HepG2 (cell line): Measurements from ENCODE around the gene CTIF. TPM values are rescaled to one million over a fixed set of nuclear protein-coding genes. Genes with fewer than 3 reads are reported as not detected.

Source experiments
- ATAC-seq: fragments of 200-7000 bp; cut with Tn5 transposase; 3 replicates; pipeline ENCODE4 v1.9.1; 2020; ENCODE audit warnings: mild to moderate bottlenecking, moderate library complexity
- BruUV-seq: library from RNA; stranded (reverse); fragments of 400-500 nt; replicated peaks from 2 replicates; lab custom pipeline; 2021; lab: Mats Ljungman, UMichigan
- CTCF ChIA-PET: fragments of 300-600 bp; formaldehyde crosslinking; extraction: SDS; loops from one replicate; lab custom pipeline; 2021; ENCODE audit warnings: low total read pairs, inconsistent platforms, low intra/inter-chr PET ratio; lab: Yijun Ruan, JAX
- POLR2A ChIA-PET: fragments of 350-600 bp; sonication (Branson Sonifier 250); formaldehyde crosslinking; loops from one replicate; lab custom pipeline; 2020; ENCODE audit warnings: antibody characterized with exemption, inconsistent platforms; lab: Yijun Ruan, JAX
- DNase-seq: peaks from one replicate; pipeline ENCODE4 v3.0.0-alpha.2; 2015; ENCODE audit warnings: low spot score
- FAIRE-seq: peaks from 3 replicates; lab custom pipeline; 2011; peaks lifted over from hg19 to GRCh38; lab: Jason Lieb, UNC
- H2AFZ ChIP-seq: one replicate; pipeline ENCODE4 v1.6.1; 2011; ENCODE audit warnings: low read length, inconsistent platforms
- H3K27ac ChIP-seq: fragments of 300-600 bp; 3 replicates; pipeline ENCODE4 v1.8.0; 2011; ENCODE audit warnings: mixed run types, mild to moderate bottlenecking, mixed read lengths, low read length, inconsistent platforms; ENCODE audit not compliant: insufficient read depth; ENCODE audit errors: extremely low read length
- H3K27me3 ChIP-seq, 2 experiments: fragments of 200-600 bp in 1 of 2; 2 replicates in 1 of 2; 3 replicates in 1 of 2; pipeline versions ENCODE4 v1.6.0 to v1.8.0; 2011; ENCODE audit warnings: low read length in 2 of 2, mild to moderate bottlenecking in 2 of 2, moderate library complexity in 2 of 2, inconsistent platforms in 1 of 2; ENCODE audit not compliant: insufficient read depth in 2 of 2, control insufficient read depth in 1 of 2
- H3K36me3 ChIP-seq, 2 experiments: fragments of 200-600 bp in 1 of 2; replicated peaks in 1 of 2; 2 replicates in 1 of 2; 3 replicates in 1 of 2; pipeline versions ENCODE4 v1.5.1 to v1.8.0; 2011; ENCODE audit warnings: low read length in 2 of 2, inconsistent platforms in 1 of 2; ENCODE audit not compliant: insufficient read depth in 2 of 2, control insufficient read depth in 1 of 2
- H3K4me1 ChIP-seq: 2 replicates; pipeline ENCODE4 v1.5.1; 2012; ENCODE audit warnings: low read length, inconsistent platforms; ENCODE audit not compliant: insufficient read depth
- H3K4me2 ChIP-seq: 2 replicates; pipeline ENCODE4 v1.6.0; 2011; ENCODE audit warnings: low read depth, low read length, inconsistent platforms
- H3K4me3 ChIP-seq, 3 experiments: fragments of 200-600 bp in 1 of 3; sonication (generic), shearing (Covaris generic) in 1 of 3; replicated peaks in 1 of 3; 2 replicates each; pipeline ENCODE4 v1.5.1; 2011 to 2016; ENCODE audit warnings: low read length in 3 of 3, inconsistent platforms in 2 of 3, low read depth in 2 of 3, mild to moderate bottlenecking in 2 of 3, control low read depth in 1 of 3, mixed read lengths in 1 of 3; ENCODE audit not compliant: insufficient read depth in 1 of 3
- H3K79me2 ChIP-seq: one replicate; pipeline ENCODE4 v1.6.1; 2011; ENCODE audit warnings: low read length, inconsistent platforms; ENCODE audit not compliant: insufficient read depth
- H3K9ac ChIP-seq: 2 replicates; pipeline ENCODE4 v1.6.0; 2011; ENCODE audit warnings: mild to moderate bottlenecking, low read depth, low read length, inconsistent platforms; ENCODE audit not compliant: insufficient read depth
- H3K9me3 ChIP-seq: 2 replicates; pipeline ENCODE4 v1.5.1; 2012; ENCODE audit warnings: mild to moderate bottlenecking, low read length
- H4K20me1 ChIP-seq: 2 replicates; pipeline ENCODE4 v1.6.0; 2011; ENCODE audit warnings: inconsistent platforms, mild to moderate bottlenecking, low read length, moderate library complexity; ENCODE audit not compliant: insufficient read depth
- AFF4 ChIP-seq: sonication (generic); formaldehyde crosslinking; IDR thresholded peaks from 2 replicates; pipeline ENCODE4 v1.4.0; 2020; ENCODE audit warnings: missing genetic modification reagents
- JUND ChIP-seq: sonication (generic); formaldehyde crosslinking; IDR thresholded peaks from 2 replicates; pipeline ENCODE4 v1.8.0; 2022; ENCODE audit warnings: mild to moderate bottlenecking, missing genetic modification reagents
- MIXL1 ChIP-seq: IDR thresholded peaks from 2 replicates; pipeline ENCODE4 v1.6.1; 2016
- MYNN ChIP-seq: sonication (generic); formaldehyde crosslinking; IDR thresholded peaks from 2 replicates; pipeline ENCODE4 v1.4.0; 2020; ENCODE audit warnings: mild to moderate bottlenecking, low read depth, missing genetic modification reagents
- ZNF234 ChIP-seq: sonication (generic); formaldehyde crosslinking; conservative IDR thresholded peaks from 2 replicates; pipeline ENCODE4 v1.5.1; 2020; ENCODE audit warnings: mild to moderate bottlenecking, missing genetic modification reagents
- ZNF235 ChIP-seq: sonication (generic); formaldehyde crosslinking; IDR thresholded peaks from 2 replicates; pipeline ENCODE4 v1.8.1; 2023; ENCODE audit warnings: mild to moderate bottlenecking, missing genetic modification reagents, borderline replicate concordance
- ZNF674 ChIP-seq: sonication (generic); formaldehyde crosslinking; IDR thresholded peaks from 2 replicates; pipeline ENCODE4 v1.5.0; 2020; ENCODE audit warnings: low read depth, mild to moderate bottlenecking, missing genetic modification reagents
- ZNF766 ChIP-seq: sonication (generic); formaldehyde crosslinking; IDR thresholded peaks from 2 replicates; pipeline ENCODE4 v1.5.0; 2020; ENCODE audit warnings: missing genetic modification reagents, borderline replicate concordance
- WGBS: methylation state at CpG from one replicate; pipeline ENCODE4 v1.1.6; 2017; ENCODE audit warnings: low lambda C conversion rate; 5-methylcytosine and 5-hydroxymethylcytosine counted together
- in situ Hi-C: cut with HindIII; loops from 2 replicates; pipeline ENCODE4 v1.10.0; 2017; ENCODE audit warnings: low pct_unique_long_range_greater_than_20kb; ENCODE audit not compliant: extremely low pct_ligation_motif_present
- intact Hi-C: fragments of 100-400 bp; cut with micrococcal nuclease; formaldehyde crosslinking; loops from one replicate; pipeline ENCODE4 v1.10.0; 2022; ENCODE audit not compliant: unreplicated experiment
- polyA plus RNA-seq, 8 experiments: library from polyadenylated mRNA; depleted of rRNA in 3 of 8; stranded (reverse) in 7 of 8; unstranded in 1 of 8; fragments of >200 nt; fragmentation: Illumina TruSeq in 4 of 8; extraction: Trizol in 4 of 8; gene quantifications; 2 replicates each; pipeline versions ENCODE4 v1.2.1 to v1.2.3, GENCODE V29; 2011 to 2016; ENCODE audit warnings: low read depth in 4 of 8, missing spikeins in 1 of 8, mixed read lengths in 1 of 8; ENCODE audit not compliant: insufficient read depth in 1 of 8
- total RNA-seq, 5 experiments: library from RNA; depleted of rRNA; stranded (reverse); fragments of >200 nt; fragmentation: Illumina TruSeq; extraction: Trizol; gene quantifications; 2 replicates each; pipeline ENCODE4 v1.2.3, GENCODE V29; 2016; ENCODE audit warnings: low read depth in 1 of 5
- TF ChIP-seq, protein P1 (sequence below): sonication (generic); formaldehyde crosslinking; IDR thresholded peaks from 2 replicates; pipeline ENCODE4 v1.5.0; 2020; ENCODE audit warnings: mild to moderate bottlenecking, missing genetic modification reagents, borderline replicate concordance
- TF ChIP-seq, protein P2 (sequence below): sonication (generic); formaldehyde crosslinking; IDR thresholded peaks from 2 replicates; pipeline ENCODE4 v1.8.1; 2023; ENCODE audit warnings: mild to moderate bottlenecking, inconsistent platforms, moderate library complexity, missing genetic modification reagents, borderline replicate concordance

The CTIF gene
- total and polyA plus RNA-seq, 2 of the 13 experiments (the other 11 are each of a cell fraction or from before 2014, with no cell fraction given): 18.2 to 28.0 TPM

DNA sequence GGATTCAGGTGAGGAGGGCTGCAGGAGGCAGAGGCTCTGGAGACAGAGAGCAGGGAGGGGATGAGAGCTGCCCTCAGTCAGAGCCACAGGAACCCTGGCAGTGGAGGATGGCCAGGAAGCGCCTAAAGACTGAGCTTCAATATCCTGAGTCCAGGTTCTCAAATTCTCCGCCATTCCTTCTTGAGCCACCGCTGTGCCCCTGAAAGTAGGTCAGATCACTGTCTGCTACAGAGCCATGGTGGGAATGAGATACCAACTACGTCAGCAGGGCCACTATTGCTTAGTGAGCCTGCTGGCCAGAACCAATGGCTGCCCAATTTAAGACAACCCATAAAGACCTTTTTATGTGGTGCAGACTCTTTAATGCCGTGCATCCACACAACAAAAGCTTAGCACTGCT, 155.5 kb downstream of the CTIF start:
- Histone ChIP-seq H3K36me3 (peaks cover 1 to 28% of the 10 kb centered on the region in 2 experiments; a peak in 4 of 5 replicates), H2AFZ (no peak overlapping the region), H3K27ac (no peak overlapping the region), H3K4me3 (no peak overlapping the region), H4K20me1 (no peaks in the 10 kb centered on the region), H3K4me2 (no peak overlapping the region), H3K9me3 (no peaks in the 10 kb centered on the region), H3K9ac (no peak overlapping the region), H3K79me2 (no peaks in the 10 kb centered on the region), H3K4me1 (peaks cover 5% of the 10 kb centered on the region), H3K27me3 (no peaks in the 10 kb centered on the region)
- FAIRE-seq (no peak), DNase-seq (no peak), ATAC-seq (no peak)
- CTCF ChIA-PET: no interaction called here
- in situ Hi-C loops: loop anchor here (25.0 kb wide), 1 partner anchor 743 kb away; no protein-coding TSS in a partner anchor
- POLR2A ChIA-PET: no interaction called here
- intact Hi-C loops: no loop called here
- 100% methylated on average over 5 of the region's 5 CpGs for WGBS
- BruUV-seq: no TSS peak
- TF ChIP-seq ZNF674 (no peak), MIXL1 (CRISPR knock-in tag) (no peak), ZNF235 (CRISPR knock-in tag) (no peak), AFF4 (no peak), MYNN (CRISPR knock-in tag) (no peak), ZNF234 (CRISPR knock-in tag) (no peak), ZNF766 (CRISPR knock-in tag) (no peak), JUND (CRISPR knock-in tag) (no peak)
- TF ChIP-seq, protein P1, sequence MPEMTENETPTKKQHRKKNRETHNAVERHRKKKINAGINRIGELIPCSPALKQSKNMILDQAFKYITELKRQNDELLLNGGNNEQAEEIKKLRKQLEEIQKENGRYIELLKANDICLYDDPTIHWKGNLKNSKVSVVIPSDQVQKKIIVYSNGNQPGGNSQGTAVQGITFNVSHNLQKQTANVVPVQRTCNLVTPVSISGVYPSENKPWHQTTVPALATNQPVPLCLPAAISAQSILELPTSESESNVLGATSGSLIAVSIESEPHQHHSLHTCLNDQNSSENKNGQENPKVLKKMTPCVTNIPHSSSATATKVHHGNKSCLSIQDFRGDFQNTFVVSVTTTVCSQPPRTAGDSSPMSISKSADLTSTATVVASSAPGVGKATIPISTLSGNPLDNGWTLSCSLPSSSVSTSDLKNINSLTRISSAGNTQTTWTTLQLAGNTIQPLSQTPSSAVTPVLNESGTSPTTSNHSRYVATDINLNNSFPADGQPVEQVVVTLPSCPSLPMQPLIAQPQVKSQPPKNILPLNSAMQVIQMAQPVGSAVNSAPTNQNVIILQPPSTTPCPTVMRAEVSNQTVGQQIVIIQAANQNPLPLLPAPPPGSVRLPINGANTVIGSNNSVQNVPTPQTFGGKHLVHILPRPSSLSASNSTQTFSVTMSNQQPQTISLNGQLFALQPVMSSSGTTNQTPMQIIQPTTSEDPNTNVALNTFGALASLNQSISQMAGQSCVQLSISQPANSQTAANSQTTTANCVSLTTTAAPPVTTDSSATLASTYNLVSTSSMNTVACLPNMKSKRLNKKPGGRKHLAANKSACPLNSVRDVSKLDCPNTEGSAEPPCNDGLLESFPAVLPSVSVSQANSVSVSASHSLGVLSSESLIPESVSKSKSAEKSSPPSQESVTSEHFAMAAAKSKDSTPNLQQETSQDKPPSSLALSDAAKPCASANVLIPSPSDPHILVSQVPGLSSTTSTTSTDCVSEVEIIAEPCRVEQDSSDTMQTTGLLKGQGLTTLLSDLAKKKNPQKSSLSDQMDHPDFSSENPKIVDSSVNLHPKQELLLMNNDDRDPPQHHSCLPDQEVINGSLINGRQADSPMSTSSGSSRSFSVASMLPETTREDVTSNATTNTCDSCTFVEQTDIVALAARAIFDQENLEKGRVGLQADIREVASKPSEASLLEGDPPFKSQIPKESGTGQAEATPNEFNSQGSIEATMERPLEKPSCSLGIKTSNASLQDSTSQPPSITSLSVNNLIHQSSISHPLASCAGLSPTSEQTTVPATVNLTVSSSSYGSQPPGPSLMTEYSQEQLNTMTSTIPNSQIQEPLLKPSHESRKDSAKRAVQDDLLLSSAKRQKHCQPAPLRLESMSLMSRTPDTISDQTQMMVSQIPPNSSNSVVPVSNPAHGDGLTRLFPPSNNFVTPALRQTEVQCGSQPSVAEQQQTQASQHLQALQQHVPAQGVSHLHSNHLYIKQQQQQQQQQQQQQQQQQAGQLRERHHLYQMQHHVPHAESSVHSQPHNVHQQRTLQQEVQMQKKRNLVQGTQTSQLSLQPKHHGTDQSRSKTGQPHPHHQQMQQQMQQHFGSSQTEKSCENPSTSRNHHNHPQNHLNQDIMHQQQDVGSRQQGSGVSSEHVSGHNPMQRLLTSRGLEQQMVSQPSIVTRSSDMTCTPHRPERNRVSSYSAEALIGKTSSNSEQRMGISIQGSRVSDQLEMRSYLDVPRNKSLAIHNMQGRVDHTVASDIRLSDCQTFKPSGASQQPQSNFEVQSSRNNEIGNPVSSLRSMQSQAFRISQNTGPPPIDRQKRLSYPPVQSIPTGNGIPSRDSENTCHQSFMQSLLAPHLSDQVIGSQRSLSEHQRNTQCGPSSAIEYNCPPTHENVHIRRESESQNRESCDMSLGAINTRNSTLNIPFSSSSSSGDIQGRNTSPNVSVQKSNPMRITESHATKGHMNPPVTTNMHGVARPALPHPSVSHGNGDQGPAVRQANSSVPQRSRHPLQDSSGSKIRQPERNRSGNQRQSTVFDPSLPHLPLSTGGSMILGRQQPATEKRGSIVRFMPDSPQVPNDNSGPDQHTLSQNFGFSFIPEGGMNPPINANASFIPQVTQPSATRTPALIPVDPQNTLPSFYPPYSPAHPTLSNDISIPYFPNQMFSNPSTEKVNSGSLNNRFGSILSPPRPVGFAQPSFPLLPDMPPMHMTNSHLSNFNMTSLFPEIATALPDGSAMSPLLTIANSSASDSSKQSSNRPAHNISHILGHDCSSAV (CRISPR knock-in tag): no peak
- TF ChIP-seq, protein P2, sequence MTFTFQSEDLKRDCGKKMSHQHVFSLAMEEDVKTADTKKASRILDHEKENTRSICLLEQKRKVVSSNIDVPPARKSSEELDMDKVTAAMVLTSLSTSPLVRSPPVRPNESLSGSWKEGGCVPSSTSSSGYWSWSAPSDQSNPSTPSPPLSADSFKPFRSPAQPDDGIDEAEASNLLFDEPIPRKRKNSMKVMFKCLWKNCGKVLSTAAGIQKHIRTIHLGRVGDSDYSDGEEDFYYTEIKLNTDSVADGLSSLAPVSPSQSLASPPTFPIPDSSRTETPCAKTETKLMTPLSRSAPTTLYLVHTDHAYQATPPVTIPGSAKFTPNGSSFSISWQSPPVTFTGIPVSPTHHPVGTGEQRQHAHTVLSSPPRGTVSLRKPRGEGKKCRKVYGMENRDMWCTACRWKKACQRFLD (CRISPR knock-in tag): no peak
